H9 (cell line): ENCODE results near the gene PSMB8. TPM values are rescaled to one million over a fixed set of nuclear protein-coding genes. Genes with fewer than 3 reads are reported as not detected.

Experiments
- DNase-seq: peaks from one replicate; pipeline ENCODE4 v3.0.0-alpha.2; 2017
- H2AFZ ChIP-seq: one replicate; pipeline ENCODE4 v1.6.1; 2013; ENCODE audit warnings: mild to moderate bottlenecking, low read length, control low read depth, moderate library complexity
- H2AK5ac ChIP-seq: 2 replicates; pipeline ENCODE4 v1.6.1; 2013; ENCODE audit warnings: low read length, control low read depth, mixed read lengths; ENCODE audit not compliant: insufficient read length
- H2BK120ac ChIP-seq: one replicate; pipeline ENCODE4 v1.6.1; 2013; ENCODE audit warnings: low read depth, mild to moderate bottlenecking, low read length, control low read depth, inconsistent platforms; ENCODE audit not compliant: poor library complexity, severe bottlenecking
- H2BK12ac ChIP-seq: 2 replicates; pipeline ENCODE4 v1.6.1; 2013; ENCODE audit warnings: low read length, control low read depth, mixed read lengths, low read depth; ENCODE audit not compliant: insufficient read length
- H2BK15ac ChIP-seq: 2 replicates; pipeline ENCODE4 v1.6.1; 2013; ENCODE audit warnings: low read depth, low read length, control low read depth
- H2BK20ac ChIP-seq: one replicate; pipeline ENCODE4 v1.6.1; 2013; ENCODE audit warnings: low read depth, mild to moderate bottlenecking, low read length, control low read depth, inconsistent platforms; ENCODE audit not compliant: poor library complexity, severe bottlenecking
- H2BK5ac ChIP-seq: 2 replicates; pipeline ENCODE4 v1.6.1; 2013; ENCODE audit warnings: low read length, control low read depth, mixed read lengths; ENCODE audit not compliant: insufficient read length
- H3K14ac ChIP-seq: 2 replicates; pipeline ENCODE4 v1.6.1; 2013; ENCODE audit warnings: low read length, control low read depth; ENCODE audit not compliant: insufficient read depth
- H3K18ac ChIP-seq: 2 replicates; pipeline ENCODE4 v1.6.1; 2013; ENCODE audit warnings: low read depth, mild to moderate bottlenecking, mixed read lengths, low read length, control low read depth; ENCODE audit not compliant: insufficient read length
- H3K23ac ChIP-seq: 2 replicates; pipeline ENCODE4 v1.6.1; 2013; ENCODE audit warnings: low read length, control low read depth, mixed read lengths, low read depth; ENCODE audit not compliant: insufficient read length
- H3K23me2 ChIP-seq: 2 replicates; pipeline ENCODE4 v1.6.1; 2013; ENCODE audit warnings: low read depth, mild to moderate bottlenecking, mixed read lengths, low read length, control low read depth; ENCODE audit not compliant: insufficient read length, poor library complexity, severe bottlenecking
- H3K27ac ChIP-seq: 2 replicates; pipeline ENCODE4 v1.5.1; 2013; ENCODE audit warnings: low read length, control low read depth, mixed read lengths, low read depth; ENCODE audit not compliant: insufficient read length
- H3K27me3 ChIP-seq: 2 replicates; pipeline ENCODE4 v1.6.1; 2013; ENCODE audit warnings: low read length, control low read depth, inconsistent platforms; ENCODE audit not compliant: insufficient read depth
- H3K4ac ChIP-seq: 2 replicates; pipeline ENCODE4 v1.6.1; 2013; ENCODE audit warnings: low read depth, mild to moderate bottlenecking, control low read depth, inconsistent platforms, low read length, moderate library complexity
- H3K4me1 ChIP-seq: 2 replicates; pipeline ENCODE4 v1.6.1; 2013; ENCODE audit warnings: low read length, control low read depth, inconsistent platforms; ENCODE audit not compliant: insufficient read depth
- H3K4me2 ChIP-seq: 2 replicates; pipeline ENCODE4 v1.6.1; 2013; ENCODE audit warnings: low read length, control low read depth, mixed read lengths; ENCODE audit not compliant: insufficient read length, insufficient read depth
- H3K56ac ChIP-seq: 2 replicates; pipeline ENCODE4 v1.6.1; 2013; ENCODE audit warnings: low read depth, mild to moderate bottlenecking, mixed read lengths, low read length, control low read depth; ENCODE audit not compliant: insufficient read length
- H3K79me1 ChIP-seq: 2 replicates; pipeline ENCODE4 v1.6.1; 2013; ENCODE audit warnings: low read depth, mild to moderate bottlenecking, moderate library complexity, low read length, control low read depth, inconsistent platforms; ENCODE audit not compliant: insufficient read depth, poor library complexity, severe bottlenecking
- H3K79me2 ChIP-seq: 2 replicates; pipeline ENCODE4 v1.6.1; 2013; ENCODE audit warnings: low read length, control low read depth, inconsistent platforms; ENCODE audit not compliant: insufficient read depth
- H3K9ac ChIP-seq: 2 replicates; pipeline ENCODE4 v1.6.1; 2013; ENCODE audit warnings: low read length, control low read depth, mixed read lengths; ENCODE audit not compliant: insufficient read length; ENCODE audit errors: extremely low read depth
- H3K9me3 ChIP-seq: one replicate; pipeline ENCODE4 v1.6.1; 2013; ENCODE audit warnings: low read depth, low read length, inconsistent platforms; ENCODE audit not compliant: control insufficient read depth
- H3T11ph ChIP-seq: one replicate; pipeline ENCODE4 v1.6.1; 2013; ENCODE audit warnings: mild to moderate bottlenecking, low read length, control low read depth, inconsistent platforms
- H4K20me1 ChIP-seq: one replicate; pipeline ENCODE4 v1.6.1; 2013; ENCODE audit not compliant: control insufficient read depth, insufficient read length, insufficient read depth
- H4K5ac ChIP-seq: 2 replicates; pipeline ENCODE4 v1.6.1; 2013; ENCODE audit warnings: low read depth, mild to moderate bottlenecking, mixed read lengths, low read length, control low read depth; ENCODE audit not compliant: insufficient read length
- H4K8ac ChIP-seq: replicated peaks from 2 replicates; pipeline ENCODE4 v1.6.1; 2013; ENCODE audit warnings: low read length, control low read depth, mixed read lengths, low read depth; ENCODE audit not compliant: insufficient read length
- H4K91ac ChIP-seq: 2 replicates; pipeline ENCODE4 v1.6.1; 2013; ENCODE audit warnings: low read depth, mild to moderate bottlenecking, moderate library complexity, mixed read lengths, low read length, control low read depth; ENCODE audit not compliant: insufficient read length
- H3K27ac Mint-ChIP-seq, 3 experiments: 2 replicates in 2 of 3; 3 replicates in 1 of 3; pipeline ENCODE4 v1.8.0; 2020 to 2021; ENCODE audit warnings: mixed read lengths in 3 of 3, mild to moderate bottlenecking in 1 of 3, moderate library complexity in 1 of 3
- H3K27me3 Mint-ChIP-seq: 2 replicates; pipeline ENCODE4 v1.8.0; 2021; ENCODE audit warnings: low read depth, mild to moderate bottlenecking, moderate library complexity, mixed read lengths
- H3K36me3 Mint-ChIP-seq, 3 experiments: 2 replicates in 2 of 3; 3 replicates in 1 of 3; pipeline ENCODE4 v1.8.0; 2020 to 2021; ENCODE audit warnings: low read depth in 3 of 3, mixed read lengths in 3 of 3; ENCODE audit not compliant: insufficient read depth in 1 of 3
- H3K4me1 Mint-ChIP-seq, 2 experiments: 2 replicates each; pipeline ENCODE4 v1.8.0; 2020; ENCODE audit warnings: mixed read lengths in 2 of 2
- H3K4me3 Mint-ChIP-seq, 2 experiments: 2 replicates in 1 of 2; 3 replicates in 1 of 2; pipeline ENCODE4 v1.8.0; 2020 to 2021; ENCODE audit warnings: mild to moderate bottlenecking in 2 of 2, mixed read lengths in 2 of 2, moderate library complexity in 1 of 2
- H3K9me3 Mint-ChIP-seq, 2 experiments: 2 replicates in 1 of 2; 3 replicates in 1 of 2; pipeline ENCODE4 v1.8.0; 2020; ENCODE audit warnings: mild to moderate bottlenecking in 2 of 2, mixed read lengths in 2 of 2, moderate library complexity in 1 of 2
- WGBS: extraction: QIAGEN DNeasy Blood & Tissue Kit; methylation state at CpG from one replicate; pipeline ENCODE4 v1.1.7; 2013; ENCODE audit warnings: missing lambda C conversion rate, low lambda C conversion rate, mixed read lengths; ENCODE audit not compliant: insufficient read length; ENCODE audit errors: extremely low coverage; 5-methylcytosine and 5-hydroxymethylcytosine counted together
- total RNA-seq: library from RNA; stranded (reverse); gene quantifications from 2 replicates; pipeline ENCODE4 v1.2.1, GENCODE V29; 2021
- TF ChIP-seq, protein P1 (sequence below): fragments of 200-600 bp; sonication (generic); conservative IDR thresholded peaks from 3 replicates; pipeline ENCODE4 v1.8.0; 2021; ENCODE audit warnings: antibody characterized with exemption, mild to moderate bottlenecking

The PSMB8 gene
- total RNA-seq, 1 experiment from 2014 or later = 19.1 TPM

DNA sequence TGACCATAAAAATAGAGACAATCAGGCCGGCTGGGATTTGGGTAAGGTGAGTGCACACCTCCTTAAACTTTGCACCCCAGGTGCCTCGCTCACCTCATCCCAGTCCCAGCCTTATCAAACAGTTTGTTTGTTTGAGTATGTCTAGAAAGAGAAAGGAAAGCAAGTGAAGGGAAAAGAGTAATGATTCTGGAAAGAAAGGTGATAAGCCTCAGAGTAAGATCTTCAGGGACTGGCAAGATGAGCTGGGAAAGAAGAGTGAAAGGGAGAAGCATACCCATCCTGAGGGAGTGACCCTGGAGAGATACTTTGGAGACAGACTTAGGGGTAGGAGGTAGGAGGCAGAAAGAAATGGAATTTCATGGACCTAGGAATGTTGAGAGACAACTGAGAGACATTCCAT lies 7.0 kb downstream of the PSMB8 start:
- no peak overlapping the region for H2BK20ac ChIP-seq
- H3K18ac ChIP-seq = no peak overlapping the region
- DNase-seq = no peak
- no peaks in the 10 kb centered on the region for H3K27me3 ChIP-seq
- H3K79me2 ChIP-seq = no peaks in the 10 kb centered on the region
- H3K14ac ChIP-seq = no peak overlapping the region
- H3K9me3 ChIP-seq = no peaks in the 10 kb centered on the region
- H3K4ac ChIP-seq = no peak overlapping the region
- H2AK5ac ChIP-seq = no peak overlapping the region
- H3K4me1 Mint-ChIP-seq = peaks cover 5 to 18% of the 10 kb centered on the region in 2 experiments
- no peak overlapping the region for H2AFZ ChIP-seq
- H4K5ac ChIP-seq = no peak overlapping the region
- H3K79me1 ChIP-seq = no peaks in the 10 kb centered on the region
- no peaks in the 10 kb centered on the region for H3K9me3 Mint-ChIP-seq
- WGBS = no CpG with 5 or more reads among the region's 2 CpGs
- H4K20me1 ChIP-seq = no peaks in the 10 kb centered on the region
- H3K56ac ChIP-seq = no peak overlapping the region
- H3K4me2 ChIP-seq = peak overlapping the region; percentile 11
- H2BK5ac ChIP-seq = no peak overlapping the region
- H3K4me3 Mint-ChIP-seq = peak overlapping the region; percentile 80 to 86; a peak in 4 of 5 replicates
- TF ChIP-seq, protein P1, sequence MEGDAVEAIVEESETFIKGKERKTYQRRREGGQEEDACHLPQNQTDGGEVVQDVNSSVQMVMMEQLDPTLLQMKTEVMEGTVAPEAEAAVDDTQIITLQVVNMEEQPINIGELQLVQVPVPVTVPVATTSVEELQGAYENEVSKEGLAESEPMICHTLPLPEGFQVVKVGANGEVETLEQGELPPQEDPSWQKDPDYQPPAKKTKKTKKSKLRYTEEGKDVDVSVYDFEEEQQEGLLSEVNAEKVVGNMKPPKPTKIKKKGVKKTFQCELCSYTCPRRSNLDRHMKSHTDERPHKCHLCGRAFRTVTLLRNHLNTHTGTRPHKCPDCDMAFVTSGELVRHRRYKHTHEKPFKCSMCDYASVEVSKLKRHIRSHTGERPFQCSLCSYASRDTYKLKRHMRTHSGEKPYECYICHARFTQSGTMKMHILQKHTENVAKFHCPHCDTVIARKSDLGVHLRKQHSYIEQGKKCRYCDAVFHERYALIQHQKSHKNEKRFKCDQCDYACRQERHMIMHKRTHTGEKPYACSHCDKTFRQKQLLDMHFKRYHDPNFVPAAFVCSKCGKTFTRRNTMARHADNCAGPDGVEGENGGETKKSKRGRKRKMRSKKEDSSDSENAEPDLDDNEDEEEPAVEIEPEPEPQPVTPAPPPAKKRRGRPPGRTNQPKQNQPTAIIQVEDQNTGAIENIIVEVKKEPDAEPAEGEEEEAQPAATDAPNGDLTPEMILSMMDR = no peak
- no peak overlapping the region for H2BK120ac ChIP-seq
- peaks cover 4% of the 10 kb centered on the region; the same call in 1 of the 2 replicates for H3K4me1 ChIP-seq
- peaks cover 2 to 18% (median 5%) of the 10 kb centered on the region in 3 experiments; a peak in 6 of 7 replicates for H3K36me3 Mint-ChIP-seq
- H3K27ac ChIP-seq = no peak overlapping the region
- peaks cover 6% of the 10 kb centered on the region for H3K23me2 ChIP-seq
- H3K27me3 Mint-ChIP-seq = peaks cover 4% of the 10 kb centered on the region
- H2BK12ac ChIP-seq = no peak overlapping the region
- no peak overlapping the region for H4K8ac ChIP-seq
- no peak overlapping the region for H4K91ac ChIP-seq
- no peak overlapping the region for H3K9ac ChIP-seq
- no peak overlapping the region for H3K27ac Mint-ChIP-seq
- no peak overlapping the region for H3K23ac ChIP-seq
- no peak overlapping the region for H2BK15ac ChIP-seq
- no peak overlapping the region for H3T11ph ChIP-seq
